Astrocyte (in vitro differentiated cells and primary cell): ENCODE results near the gene CD59. TPM values are rescaled to one million over a fixed set of nuclear protein-coding genes. Genes with fewer than 3 reads are reported as not detected.
A peak's percentile ranks its signal among the peaks of the same experiment; 100 is the strongest.

Experiments
- DNase-seq: peaks from one replicate; pipeline ENCODE4 v3.0.0-alpha.2; 2010; ENCODE audit warnings: low read depth
- FAIRE-seq: peaks from 2 replicates; lab custom pipeline; 2011; peaks lifted over from hg19 to GRCh38; lab: Jason Lieb, UNC
- H2AFZ ChIP-seq: 2 replicates; pipeline ENCODE4 v1.6.0; 2012; ENCODE audit warnings: low read depth, low read length, inconsistent platforms
- H3K27ac ChIP-seq: 2 replicates; pipeline ENCODE4 v1.5.1; 2011; ENCODE audit warnings: low read depth, low read length, inconsistent platforms
- H3K27me3 ChIP-seq: 2 replicates; pipeline ENCODE4 v1.6.0; 2011; ENCODE audit warnings: low read length, inconsistent platforms; ENCODE audit not compliant: insufficient read depth
- H3K36me3 ChIP-seq: 2 replicates; pipeline ENCODE4 v1.5.1; 2011; ENCODE audit warnings: low read length, inconsistent platforms; ENCODE audit not compliant: insufficient read depth
- H3K4me1 ChIP-seq: 2 replicates; pipeline ENCODE4 v1.5.1; 2011; ENCODE audit warnings: low read length, inconsistent platforms; ENCODE audit not compliant: insufficient read depth
- H3K4me2 ChIP-seq: 2 replicates; pipeline ENCODE4 v1.6.0; 2012; ENCODE audit warnings: low read length, inconsistent platforms
- H3K4me3 ChIP-seq: 2 replicates; pipeline ENCODE4 v1.5.1; 2011; ENCODE audit warnings: low read depth, mild to moderate bottlenecking, low read length, inconsistent platforms; ENCODE audit not compliant: insufficient read depth
- H3K79me2 ChIP-seq: 2 replicates; pipeline ENCODE4 v1.6.0; 2012; ENCODE audit warnings: mild to moderate bottlenecking, low read length, inconsistent platforms; ENCODE audit not compliant: insufficient read depth
- H3K9ac ChIP-seq: 2 replicates; pipeline ENCODE4 v1.6.0; 2012; ENCODE audit warnings: mild to moderate bottlenecking, low read length, inconsistent platforms
- H3K9me3 ChIP-seq: 2 replicates; pipeline ENCODE4 v1.5.1; 2012; ENCODE audit warnings: low read depth, mild to moderate bottlenecking, low read length, inconsistent platforms; ENCODE audit not compliant: insufficient read depth
- H4K20me1 ChIP-seq: 2 replicates; pipeline ENCODE4 v1.6.0; 2012; ENCODE audit warnings: low read length, inconsistent platforms; ENCODE audit not compliant: insufficient read depth
- H3K27ac Mint-ChIP-seq: one replicate; pipeline ENCODE4 v1.8.0; 2021; ENCODE audit warnings: mild to moderate bottlenecking, mixed read lengths; ENCODE audit not compliant: unreplicated experiment
- H3K27me3 Mint-ChIP-seq: one replicate; pipeline ENCODE4 v1.8.0; 2021; ENCODE audit warnings: low read depth, mixed read lengths; ENCODE audit not compliant: unreplicated experiment
- H3K36me3 Mint-ChIP-seq: one replicate; pipeline ENCODE4 v1.8.0; 2021; ENCODE audit warnings: low read depth, mixed read lengths; ENCODE audit not compliant: unreplicated experiment
- H3K4me1 Mint-ChIP-seq: one replicate; pipeline ENCODE4 v1.8.0; 2021; ENCODE audit warnings: low read depth, mixed read lengths; ENCODE audit not compliant: unreplicated experiment
- H3K4me3 Mint-ChIP-seq: one replicate; pipeline ENCODE4 v1.8.0; 2021; ENCODE audit warnings: mild to moderate bottlenecking, moderate library complexity, mixed read lengths; ENCODE audit not compliant: unreplicated experiment
- H3K9me3 Mint-ChIP-seq: one replicate; pipeline ENCODE4 v1.8.0; 2021; ENCODE audit warnings: mild to moderate bottlenecking, mixed read lengths; ENCODE audit not compliant: unreplicated experiment
- CTCF ChIP-seq: IDR thresholded peaks from 2 replicates; pipeline ENCODE4 v1.5.1; 2011; ENCODE audit warnings: low read depth, mild to moderate bottlenecking, inconsistent platforms, low read length, moderate library complexity; ENCODE audit not compliant: insufficient read depth
- EZH2 ChIP-seq: IDR thresholded peaks from 2 replicates; pipeline ENCODE4 v1.6.1; 2012; ENCODE audit warnings: mild to moderate bottlenecking, low read length, inconsistent platforms; ENCODE audit not compliant: insufficient read depth
- total RNA-seq: library from RNA; stranded (reverse); gene quantifications from 2 replicates; pipeline ENCODE4 v1.2.1, GENCODE V29; 2021

CD59 gene
- total RNA-seq, 1 donor from 2014 or later, result 587 TPM

GRCh38 chr11:33722590-33723234 lies 13.5 kb downstream of the CD59 start:
- Histone ChIP-seq H2AFZ (no peak overlapping the region), H3K9ac (peak overlapping the region; percentile 78), H3K4me2 (peak overlapping the region; percentile 76), H3K27ac (peak overlapping the region; percentile 98), H3K9me3 (no peaks in the 10 kb centered on the region), H3K4me1 (peaks cover 57% of the 10 kb centered on the region), H4K20me1 (peaks cover 53% of the 10 kb centered on the region), H3K4me3 (no peak overlapping the region), H3K27me3 (no peaks in the 10 kb centered on the region), H3K36me3 (peaks cover 26% of the 10 kb centered on the region), H3K79me2 (peaks cover 95% of the 10 kb centered on the region)
- TF ChIP-seq CTCF (no peak), EZH2 (no peak)
- peak overlapping the region; percentile 89 for H3K27ac Mint-ChIP-seq
- DNase-seq (peak; percentile 77), FAIRE-seq (no peak)
- peaks cover 63% of the 10 kb centered on the region for H3K4me1 Mint-ChIP-seq
- peak overlapping the region; percentile 41 for H3K4me3 Mint-ChIP-seq
- H3K36me3 Mint-ChIP-seq, result peaks cover 14% of the 10 kb centered on the region
- H3K27me3 Mint-ChIP-seq, result no peaks in the 10 kb centered on the region
- H3K9me3 Mint-ChIP-seq, result no peaks in the 10 kb centered on the region

- Histone ChIP-seq H3K4me3 (peak overlapping the region; percentile 12), H3K36me3 (peaks cover 33% of the 10 kb centered on the region), H3K79me2 (peaks cover 96% of the 10 kb centered on the region), H2AFZ (no peak overlapping the region), H3K27me3 (no peaks in the 10 kb centered on the region), H3K27ac (peak overlapping the region; percentile 98), H3K9me3 (no peaks in the 10 kb centered on the region), H4K20me1 (peaks cover 56% of the 10 kb centered on the region), H3K9ac (peak overlapping the region; percentile 78), H3K4me1 (peaks cover 57% of the 10 kb centered on the region), H3K4me2 (peak overlapping the region; percentile 76)
- TF ChIP-seq CTCF (no peak), EZH2 (no peak)
- Mint-ChIP-seq H3K36me3 (peaks cover 17% of the 10 kb centered on the region), H3K4me1 (peaks cover 61% of the 10 kb centered on the region), H3K4me3 (no peak overlapping the region), H3K9me3 (no peaks in the 10 kb centered on the region), H3K27ac (peak overlapping the region; percentile 89), H3K27me3 (no peaks in the 10 kb centered on the region)
- FAIRE-seq (no peak), DNase-seq (no peak)
These were observed 14.2 kb downstream of the CD59 start for GRCh38 chr11:33721984-33722383.

DNA sequence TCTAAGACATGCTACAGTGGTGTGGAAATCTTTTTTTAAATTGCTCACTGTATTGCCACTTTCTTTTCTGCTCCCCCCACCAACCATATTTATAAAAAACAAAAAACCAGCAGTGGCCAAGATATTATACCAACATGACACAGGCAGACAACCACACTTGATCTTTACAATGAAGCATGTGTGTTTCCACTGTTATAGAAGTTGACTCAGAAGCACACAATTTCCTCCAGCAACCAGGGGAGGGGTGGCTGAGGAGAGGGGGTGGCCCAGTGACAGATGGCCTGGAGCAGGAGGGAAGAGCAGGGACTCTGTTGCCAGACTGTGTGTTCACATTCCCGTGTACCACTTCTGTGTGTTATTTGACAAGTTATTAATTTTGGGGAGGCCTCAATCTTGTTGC lies 14.8 kb downstream of the CD59 start:
- H3K9me3 ChIP-seq, result no peaks in the 10 kb centered on the region
- H3K27ac ChIP-seq, result peak overlapping the region; percentile 98
- peaks cover 38% of the 10 kb centered on the region for H3K36me3 ChIP-seq
- H3K4me3 Mint-ChIP-seq, result peak overlapping the region; percentile 7
- H3K9ac ChIP-seq, result peak overlapping the region; percentile 78
- H3K79me2 ChIP-seq, result peaks cover 97% of the 10 kb centered on the region
- TF ChIP-seq EZH2 (no peak), CTCF (no peak)
- DNase-seq, result peak; percentile 73
- H3K36me3 Mint-ChIP-seq, result peaks cover 20% of the 10 kb centered on the region
- H3K27me3 Mint-ChIP-seq, result no peaks in the 10 kb centered on the region
- FAIRE-seq, result no peak
- no peaks in the 10 kb centered on the region for H3K27me3 ChIP-seq
- H3K27ac Mint-ChIP-seq, result peak overlapping the region; percentile 89
- H3K9me3 Mint-ChIP-seq, result no peaks in the 10 kb centered on the region
- peaks cover 58% of the 10 kb centered on the region for H3K4me1 Mint-ChIP-seq
- no peak overlapping the region for H3K4me3 ChIP-seq
- H4K20me1 ChIP-seq, result peaks cover 62% of the 10 kb centered on the region
- H2AFZ ChIP-seq, result no peak overlapping the region
- peak overlapping the region; percentile 76 for H3K4me2 ChIP-seq
- H3K4me1 ChIP-seq, result peaks cover 61% of the 10 kb centered on the region
